Activated CD8-positive, alpha-beta memory T cell treated with anti-CD3 and anti-CD28 coated beads, Interleukin-2, amount 50 U/mL, for 1 hour (primary cell): ENCODE measurements around the gene HIVEP3.

Experiments used
- DNase-seq: peaks from one replicate; pipeline ENCODE4 v3.0.0-alpha.2; 2020; ENCODE audit errors: extremely low read depth

Gene HIVEP3

GRCh38 chr1:41631971-41632370 is 286.8 kb downstream of the HIVEP3 start:
- DNase-seq = no peak

GRCh38 chr1:41631154-41631553 is 287.6 kb downstream of the HIVEP3 start:
- no peak for DNase-seq

- DNase-seq = no peak
These were observed 289.2 kb downstream of the HIVEP3 start for GRCh38 chr1:41629571-41629970.

GRCh38 chr1:41629141-41629540 is 289.6 kb downstream of the HIVEP3 start:
- DNase-seq = no peak

GRCh38 chr1:41627491-41628280 is 291.0 kb downstream of the HIVEP3 start:
- DNase-seq = no peak

GRCh38 chr1:41626616-41627375 is 291.9 kb downstream of the HIVEP3 start:
- DNase-seq = no peak

- DNase-seq = no peak
These were observed 292.6 kb downstream of the HIVEP3 start for GRCh38 chr1:41626146-41626545.

GRCh38 chr1:41623736-41624135 is 295.0 kb downstream of the HIVEP3 start:
- no peak for DNase-seq

GRCh38 chr1:41622859-41623732 is 295.6 kb downstream of the HIVEP3 start:
- no peak for DNase-seq

- DNase-seq = no peak
These were observed 296.3 kb downstream of the HIVEP3 start for GRCh38 chr1:41622402-41622801.

GRCh38 chr1:41621791-41622190 is 296.9 kb downstream of the HIVEP3 start:
- DNase-seq = no peak

- DNase-seq = no peak
These were observed 297.5 kb downstream of the HIVEP3 start for GRCh38 chr1:41621256-41621655.

- DNase-seq = no peak
These were observed 298.2 kb downstream of the HIVEP3 start for GRCh38 chr1:41620365-41621169.

- no peak for DNase-seq
These were observed 299.0 kb downstream of the HIVEP3 start for GRCh38 chr1:41619511-41620364.

GRCh38 chr1:41618871-41619270 is 299.9 kb downstream of the HIVEP3 start:
- DNase-seq = no peak

- DNase-seq = no peak
These were observed 300.5 kb downstream of the HIVEP3 start for GRCh38 chr1:41618066-41618825.

- DNase-seq = no peak
These were observed 301.4 kb downstream of the HIVEP3 start for GRCh38 chr1:41617336-41617735.

GRCh38 chr1:41616563-41616962 is 302.2 kb downstream of the HIVEP3 start:
- DNase-seq = no peak

- no peak for DNase-seq
These were observed 302.7 kb downstream of the HIVEP3 start for GRCh38 chr1:41615981-41616380.

GRCh38 chr1:41615316-41615715 is 303.4 kb downstream of the HIVEP3 start:
- DNase-seq = no peak
